ENCODE results near the gene IL26. TPM values are rescaled to one million over a fixed set of nuclear protein-coding genes. Genes with fewer than 3 reads are reported as not detected.

IL26 gene
- total RNA-seq, 1 donor from 2014 or later: not detected

DNA sequence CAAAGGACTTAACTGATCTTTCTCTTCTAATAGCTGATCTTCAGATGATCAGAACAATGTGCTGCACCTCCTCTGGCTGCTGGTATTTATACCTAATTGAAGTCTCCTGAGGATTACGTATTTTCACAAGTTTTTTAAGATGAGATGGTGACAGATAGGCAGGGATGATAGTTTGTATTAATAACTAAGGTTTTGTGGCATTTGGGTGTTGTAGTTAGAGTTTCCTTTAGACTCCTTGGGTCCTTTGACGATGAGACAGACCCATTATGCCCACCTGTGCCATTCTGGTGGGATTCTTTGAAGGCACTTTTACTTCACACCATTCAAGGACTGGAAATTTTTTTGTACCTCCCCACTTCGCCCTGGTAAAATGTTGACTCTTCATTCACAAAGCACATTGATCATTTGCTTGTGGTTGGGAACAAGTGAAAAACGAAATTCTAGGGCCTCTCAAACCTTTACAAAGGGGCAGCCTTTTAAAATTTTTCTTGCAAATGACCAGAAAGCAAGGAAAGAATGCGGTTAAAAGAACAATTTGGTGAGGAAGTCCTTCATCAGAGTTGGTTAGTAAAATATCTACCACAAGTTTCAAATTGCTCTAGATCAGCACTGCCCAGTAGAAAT is 65.8 kb downstream of the IL26 start, which contains the start of gene IFNG:
Gene IFNG, minus strand, starts transcription at position 60 of the 624 bp plus-strand sequence. CDS start 125 bp downstream, outside the sequence.
- no peak within 1 kb of the TSS for H3K27ac Mint-ChIP-seq
- no peak for ATAC-seq (ENCODE audit: low read depth)

DNA sequence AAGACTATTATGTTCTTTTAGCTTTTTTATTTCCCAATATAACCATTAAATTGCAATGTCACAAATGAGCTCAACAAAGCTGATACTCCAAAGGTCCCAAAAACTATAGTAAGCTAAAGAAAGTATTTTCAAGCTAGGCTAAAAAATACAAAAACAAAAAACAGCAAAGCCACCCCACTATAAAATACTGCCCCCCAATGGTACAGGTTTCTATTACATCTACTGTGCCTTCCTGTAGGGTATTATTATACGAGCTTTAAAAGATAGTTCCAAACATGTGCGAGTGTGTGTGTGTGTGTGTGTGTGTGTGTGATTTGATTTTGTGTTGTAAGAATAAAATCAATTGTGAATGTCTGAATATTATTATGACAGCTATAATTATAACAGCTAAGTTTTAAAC is 67.2 kb downstream of the IL26 start:
- intact Hi-C loops (cut with micrococcal nuclease): loop anchor here (2.0 kb wide), 1 partner anchor 118 kb away; no protein-coding TSS in a partner anchor
- Mint-ChIP-seq H3K36me3 (ENCODE audit: low read depth) (no peaks in the 10 kb centered on the region), H3K4me1 (peaks cover 11% of the 10 kb centered on the region), H3K27ac (no peak overlapping the region), H3K27me3 (no peaks in the 10 kb centered on the region), H3K9me3 (no peaks in the 10 kb centered on the region), H3K4me3 (no peak overlapping the region)
- POLR2A ChIA-PET: interaction anchor here (0.5 kb wide), 1 partner anchor 289 kb away, joined by 4 read pairs; no protein-coding TSS in a partner anchor
- TF ChIP-seq, protein P1, sequence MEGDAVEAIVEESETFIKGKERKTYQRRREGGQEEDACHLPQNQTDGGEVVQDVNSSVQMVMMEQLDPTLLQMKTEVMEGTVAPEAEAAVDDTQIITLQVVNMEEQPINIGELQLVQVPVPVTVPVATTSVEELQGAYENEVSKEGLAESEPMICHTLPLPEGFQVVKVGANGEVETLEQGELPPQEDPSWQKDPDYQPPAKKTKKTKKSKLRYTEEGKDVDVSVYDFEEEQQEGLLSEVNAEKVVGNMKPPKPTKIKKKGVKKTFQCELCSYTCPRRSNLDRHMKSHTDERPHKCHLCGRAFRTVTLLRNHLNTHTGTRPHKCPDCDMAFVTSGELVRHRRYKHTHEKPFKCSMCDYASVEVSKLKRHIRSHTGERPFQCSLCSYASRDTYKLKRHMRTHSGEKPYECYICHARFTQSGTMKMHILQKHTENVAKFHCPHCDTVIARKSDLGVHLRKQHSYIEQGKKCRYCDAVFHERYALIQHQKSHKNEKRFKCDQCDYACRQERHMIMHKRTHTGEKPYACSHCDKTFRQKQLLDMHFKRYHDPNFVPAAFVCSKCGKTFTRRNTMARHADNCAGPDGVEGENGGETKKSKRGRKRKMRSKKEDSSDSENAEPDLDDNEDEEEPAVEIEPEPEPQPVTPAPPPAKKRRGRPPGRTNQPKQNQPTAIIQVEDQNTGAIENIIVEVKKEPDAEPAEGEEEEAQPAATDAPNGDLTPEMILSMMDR (IDR thresholded peaks at IDR 0.05): no peak
- CTCF ChIA-PET: interaction anchor here (0.7 to 2.7 kb wide), 4 partner anchors 118 to 802 kb away, joined by 3 to 19 read pairs (median 3); no protein-coding TSS in a partner anchor
- ATAC-seq (ENCODE audit: low read depth) (no peak), DNase-seq (no peak)

More for the DNA sequence above, 65.8 kb downstream of the IL26 start, which contains the start of gene IFNG:
- Mint-ChIP-seq H3K9me3 (no peaks in the 10 kb centered on the region), H3K36me3 (ENCODE audit: low read depth) (no peaks in the 10 kb centered on the region), H3K4me3 (no peak within 1 kb of the TSS), H3K27me3 (no peaks in the 10 kb centered on the region), H3K4me1 (peaks cover 17% of the 10 kb centered on the region)
- no peak for DNase-seq
- intact Hi-C loops (cut with micrococcal nuclease): loop anchor here (2.0 kb wide), 1 partner anchor 119 kb away; no protein-coding TSS in a partner anchor
- ChIA-PET POLR2A (no interaction called here), CTCF (interaction anchor here (2.7 kb wide), 1 partner anchor 119 kb away, joined by 19 read pairs; no protein-coding TSS in a partner anchor)
- TF ChIP-seq, protein P1 (IDR thresholded peaks at IDR 0.05): no peak

DNA sequence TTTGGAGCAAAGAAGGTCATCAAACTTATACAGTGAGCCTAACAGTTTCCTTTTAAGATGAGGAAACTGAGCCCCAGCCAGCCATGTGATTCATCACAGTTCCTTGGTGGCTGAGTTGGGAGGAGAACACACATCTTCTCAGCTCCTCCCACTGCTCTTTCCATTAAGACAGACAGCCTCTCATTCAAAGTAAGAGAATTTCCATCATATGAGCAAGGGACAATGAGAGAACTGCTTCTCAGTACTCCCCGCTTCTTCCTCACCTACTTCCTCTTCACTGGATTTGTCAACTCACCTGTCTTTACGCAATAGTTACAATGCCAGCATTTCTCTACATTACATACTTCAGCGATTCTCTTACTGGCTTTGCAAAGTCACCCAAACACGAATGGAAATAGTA is 68.2 kb downstream of the IL26 start:
- Mint-ChIP-seq H3K27ac (no peak overlapping the region), H3K4me1 (peaks cover 2% of the 10 kb centered on the region), H3K36me3 (ENCODE audit: low read depth) (no peaks in the 10 kb centered on the region), H3K9me3 (no peaks in the 10 kb centered on the region), H3K27me3 (no peaks in the 10 kb centered on the region), H3K4me3 (no peak overlapping the region)
- CTCF ChIA-PET: interaction anchor here (1.4 to 2.7 kb wide), 2 partner anchors 117 to 801 kb away, joined by 6 to 19 read pairs; no protein-coding TSS in a partner anchor
- POLR2A ChIA-PET: no interaction called here
- intact Hi-C loops (cut with micrococcal nuclease): no loop called here
- TF ChIP-seq, protein P1 (IDR thresholded peaks at IDR 0.05): no peak
- ATAC-seq (ENCODE audit: low read depth) (no peak), DNase-seq (no peak)

DNA sequence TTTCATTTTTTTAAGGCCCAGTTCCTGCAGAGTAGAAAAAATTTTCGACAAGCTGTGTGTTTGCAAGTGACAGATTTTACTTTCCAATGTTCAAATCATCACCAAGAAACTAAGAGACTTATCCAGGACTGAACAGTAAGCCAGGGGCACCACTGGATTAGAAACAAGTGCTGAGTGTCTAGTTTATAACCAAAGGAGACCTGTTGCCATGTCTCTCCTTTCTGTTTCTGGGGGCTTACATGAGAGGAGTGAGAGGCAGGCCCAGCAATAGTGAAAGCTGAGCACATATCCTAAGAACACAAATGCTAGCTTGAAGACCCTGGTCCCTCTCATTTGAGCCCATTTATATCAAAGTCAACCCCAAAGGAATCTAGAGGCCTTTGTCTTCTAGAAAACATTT is 69.0 kb downstream of the IL26 start:
- peaks cover 2% of the 10 kb centered on the region for H3K4me1 Mint-ChIP-seq
- H3K27ac Mint-ChIP-seq: no peak overlapping the region
- ATAC-seq (ENCODE audit: low read depth) (no peak), DNase-seq (no peak)
- intact Hi-C loops (cut with micrococcal nuclease): no loop called here
- H3K36me3 Mint-ChIP-seq (ENCODE audit: low read depth): no peaks in the 10 kb centered on the region
- ChIA-PET CTCF (interaction anchor here (1.4 kb wide), 1 partner anchor 800 kb away, joined by 6 read pairs; no protein-coding TSS in a partner anchor), POLR2A (no interaction called here)
- H3K9me3 Mint-ChIP-seq: no peaks in the 10 kb centered on the region
- no peaks in the 10 kb centered on the region for H3K27me3 Mint-ChIP-seq
- H3K4me3 Mint-ChIP-seq: no peak overlapping the region
- TF ChIP-seq, protein P1 (IDR thresholded peaks at IDR 0.05): no peak

DNA sequence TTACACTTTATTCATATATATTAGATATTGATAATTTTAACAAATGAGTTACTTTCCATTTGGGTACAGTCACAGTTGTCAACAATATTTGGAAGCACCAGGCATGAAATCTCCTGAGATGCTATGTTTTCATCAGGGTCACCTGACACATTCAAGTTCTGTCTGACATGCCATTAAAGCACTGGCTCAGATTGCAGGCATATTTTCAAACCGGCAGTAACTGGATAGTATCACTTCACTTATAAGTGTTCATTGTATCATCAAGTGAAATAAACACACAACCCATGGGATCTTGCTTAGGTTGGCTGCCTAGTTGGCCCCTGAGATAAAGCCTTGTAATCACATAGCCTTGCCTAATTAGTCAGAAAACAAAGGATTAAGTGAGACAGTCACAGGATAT is 70.8 kb downstream of the IL26 start:
- ChIA-PET POLR2A (no interaction called here), CTCF (no interaction called here)
- peaks cover 5% of the 10 kb centered on the region for H3K4me1 Mint-ChIP-seq
- no peaks in the 10 kb centered on the region for H3K27me3 Mint-ChIP-seq
- TF ChIP-seq, protein P1 (IDR thresholded peaks at IDR 0.05): no peak
- DNase-seq (no peak), ATAC-seq (ENCODE audit: low read depth) (no peak)
- no peak overlapping the region for H3K4me3 Mint-ChIP-seq
- no peaks in the 10 kb centered on the region for H3K9me3 Mint-ChIP-seq
- intact Hi-C loops (cut with micrococcal nuclease): no loop called here
- H3K36me3 Mint-ChIP-seq (ENCODE audit: low read depth): no peaks in the 10 kb centered on the region
- H3K27ac Mint-ChIP-seq: no peak overlapping the region
